GM13976 (cell line): Measurements from ENCODE around the gene ECT2L.

Source experiments
- DNase-seq: peaks from one replicate; pipeline ENCODE4 v3.0.0; 2012; ENCODE audit warnings: low spot score
- CTCF ChIP-seq: IDR thresholded peaks from 2 replicates; pipeline ENCODE4 v1.5.1; 2012; ENCODE audit warnings: borderline replicate concordance, mild to moderate bottlenecking; ENCODE audit not compliant: insufficient read depth; ENCODE audit errors: extremely low read depth, missing control alignments, control extremely low read depth
- in situ Hi-C: fragments of 300-500 bp; cut with MboI; formaldehyde crosslinking; loops from one replicate; pipeline ENCODE4 v1.12.0; 2022; ENCODE audit warnings: low sequenced_read_pairs, mixed read lengths, inconsistent platforms; ENCODE audit not compliant: unreplicated experiment

Gene ECT2L

GRCh38 chr6:138803861-138804260, 8.0 kb downstream of the ECT2L start:
- DNase-seq = no peak
- TF ChIP-seq CTCF = no peak
- in situ Hi-C loops = loop anchor here (25.0 kb wide), 1 partner anchor 308 kb away; no protein-coding TSS in a partner anchor

- TF ChIP-seq CTCF = no peak
- no peak for DNase-seq
- in situ Hi-C loops = loop anchor here (25.0 kb wide), 1 partner anchor 307 kb away; no protein-coding TSS in a partner anchor
Measured at GRCh38 chr6:138805016-138805765, 9.3 kb downstream of the ECT2L start.

- TF ChIP-seq CTCF = no peak
- DNase-seq = no peak
- in situ Hi-C loops = loop anchor here (25.0 kb wide), 1 partner anchor 305 kb away; no protein-coding TSS in a partner anchor
Measured at GRCh38 chr6:138806889-138807288, 11.0 kb downstream of the ECT2L start.

GRCh38 chr6:138809677-138810076, 13.8 kb downstream of the ECT2L start:
- DNase-seq = no peak
- in situ Hi-C loops = loop anchor here (10.0 to 25.0 kb wide), 2 partner anchors 303 to 555 kb away; no protein-coding TSS in a partner anchor
- no peak for TF ChIP-seq CTCF

GRCh38 chr6:138811866-138812265, 16.0 kb downstream of the ECT2L start:
- no peak for DNase-seq
- TF ChIP-seq CTCF = no peak
- in situ Hi-C loops = loop anchor here (10.0 to 25.0 kb wide), 2 partner anchors 300 to 553 kb away; no protein-coding TSS in a partner anchor

GRCh38 chr6:138814179-138814834, 18.4 kb downstream of the ECT2L start:
- in situ Hi-C loops = loop anchor here (10.0 to 25.0 kb wide), 2 partner anchors 298 to 550 kb away; no protein-coding TSS in a partner anchor
- no peak for TF ChIP-seq CTCF
- no peak for DNase-seq
